ENCODE results near the gene PPIH.
"Not testable (repeated sequence)": the region's sequence is repeated elsewhere in the genome, so short reads cannot be mapped to it uniquely, and the experiment has no call there.

GRCh38 chr1:42714441-42714840 is 56.2 kb downstream of the PPIH start:
- not testable (repeated sequence) for TF ChIP-seq CTCF (IDR thresholded peaks at IDR 0.05; ENCODE audit: low read depth, low read length, poor library complexity, severe bottlenecking); EZH2phosphoT487 (IDR thresholded peaks at IDR 0.05; ENCODE audit: borderline replicate concordance, low read length)

All from DOHH2 (cell line).